H1 (cell line): ENCODE data around the gene ASAP2. TPM values are rescaled to one million over a fixed set of nuclear protein-coding genes. Genes with fewer than 3 reads are reported as not detected.

Experiments used
- CTCF ChIA-PET: fragments of 300-600 bp; sonication (Branson Sonifier 250); formaldehyde crosslinking; loops from one replicate; lab custom pipeline; 2021; ENCODE audit not compliant: partially characterized antibody; lab: Charles Lee
- POLR2A ChIA-PET: fragments of 300-600 bp; sonication (Branson Sonifier 250); formaldehyde crosslinking; loops from one replicate; lab custom pipeline; 2021; ENCODE audit warnings: inconsistent platforms; ENCODE audit not compliant: partially characterized antibody; lab: Charles Lee
- DNase-seq, 2 experiments: peaks; one replicate each; pipeline versions ENCODE4 v3.0.0 to v3.0.0-alpha.2; 2010 to 2022; ENCODE audit warnings: low spot score in 2 of 2, low read depth in 1 of 2, mixed read lengths in 1 of 2
- FAIRE-seq: peaks from 2 replicates; lab custom pipeline; 2011; peaks lifted over from hg19 to GRCh38; lab: Jason Lieb, UNC
- H2AFZ ChIP-seq: 2 replicates; pipeline ENCODE4 v1.8.1; 2012; ENCODE audit warnings: low read length, inconsistent platforms
- H2AK5ac ChIP-seq: 2 replicates; pipeline ENCODE4 v1.6.1; 2013; ENCODE audit warnings: low read depth, low read length
- H2BK120ac ChIP-seq: replicated peaks from 2 replicates; pipeline ENCODE3; 2013; ENCODE audit warnings: low read depth, low read length, inconsistent platforms
- H2BK12ac ChIP-seq: 2 replicates; pipeline ENCODE4 v1.6.1; 2013; ENCODE audit warnings: low read depth, low read length
- H2BK15ac ChIP-seq: 2 replicates; pipeline ENCODE4 v1.6.1; 2013; ENCODE audit warnings: low read length
- H2BK20ac ChIP-seq: 2 replicates; pipeline ENCODE4 v1.6.1; 2013; ENCODE audit warnings: low read length
- H2BK5ac ChIP-seq: 2 replicates; pipeline ENCODE4 v1.6.1; 2013; ENCODE audit warnings: low read depth, low read length
- H3K14ac ChIP-seq: 2 replicates; pipeline ENCODE4 v1.6.1; 2013; ENCODE audit warnings: inconsistent platforms; ENCODE audit not compliant: insufficient read length
- H3K18ac ChIP-seq: 2 replicates; pipeline ENCODE4 v1.6.1; 2013; ENCODE audit warnings: low read length; ENCODE audit errors: extremely low read depth
- H3K23ac ChIP-seq: 2 replicates; pipeline ENCODE4 v1.6.1; 2013; ENCODE audit warnings: inconsistent platforms; ENCODE audit not compliant: insufficient read length
- H3K23me2 ChIP-seq: 2 replicates; pipeline ENCODE4 v1.6.1; 2013; ENCODE audit warnings: low read depth, low read length
- H3K27ac ChIP-seq: 2 replicates; pipeline ENCODE4 v1.6.1; 2011; ENCODE audit warnings: low read depth, low read length, inconsistent platforms
- H3K27me3 ChIP-seq, 4 experiments: replicated peaks in 1 of 4; 1 replicate in 1 of 4; 2 replicates in 3 of 4; pipeline versions ENCODE4 v1.6.1 to v1.8.1; 2011 to 2013; ENCODE audit warnings: low read length in 3 of 4, mild to moderate bottlenecking in 3 of 4, inconsistent platforms in 2 of 4, mixed read lengths in 2 of 4, moderate library complexity in 1 of 4; ENCODE audit not compliant: control insufficient read depth in 3 of 4, insufficient read depth in 3 of 4; ENCODE audit errors: extremely low read depth in 1 of 4
- H3K36me3 ChIP-seq, 4 experiments: 2 replicates each; pipeline versions ENCODE4 v1.6.1 to v1.8.1; 2011 to 2013; ENCODE audit warnings: mild to moderate bottlenecking in 4 of 4, low read length in 3 of 4, moderate library complexity in 2 of 4, control low read depth in 1 of 4, inconsistent platforms in 1 of 4; ENCODE audit not compliant: insufficient read depth in 4 of 4, control insufficient read depth in 2 of 4
- H3K4ac ChIP-seq: replicated peaks from 2 replicates; pipeline ENCODE3; 2013; ENCODE audit warnings: low read length, low read depth, mixed read lengths, inconsistent platforms; ENCODE audit not compliant: insufficient read length
- H3K4me1 ChIP-seq, 4 experiments: replicated peaks in 1 of 4; 1 replicate in 1 of 4; 2 replicates in 3 of 4; pipeline versions ENCODE4 v1.6.1 to v1.8.1; 2011 to 2013; ENCODE audit warnings: low read length in 3 of 4, inconsistent platforms in 2 of 4, mixed read lengths in 1 of 4; ENCODE audit not compliant: insufficient read depth in 4 of 4, control insufficient read depth in 3 of 4
- H3K4me2 ChIP-seq, 2 experiments: 2 replicates each; pipeline versions ENCODE4 v1.6.1 to v1.8.1; 2011 to 2013; ENCODE audit warnings: low read depth in 2 of 2, low read length in 2 of 2, control low read depth in 1 of 2, inconsistent platforms in 1 of 2, mild to moderate bottlenecking in 1 of 2; ENCODE audit not compliant: insufficient read depth in 1 of 2
- H3K4me3 ChIP-seq, 4 experiments: fragments of 200-600, 300-600 bp in 1 of 4; sonication (generic), shearing (Covaris generic), sonication (Bioruptor Twin) in 1 of 4; 2 replicates each; pipeline versions ENCODE4 v1.5.1 to v1.8.1; 2011 to 2016; ENCODE audit warnings: low read length in 4 of 4, low read depth in 3 of 4, control low read depth in 2 of 4, inconsistent platforms in 2 of 4, mild to moderate bottlenecking in 2 of 4, mixed read lengths in 1 of 4, moderate library complexity in 1 of 4; ENCODE audit not compliant: insufficient read depth in 2 of 4; ENCODE audit errors: extremely low read depth in 1 of 4
- H3K56ac ChIP-seq: replicated peaks from 2 replicates; pipeline ENCODE3; 2013; ENCODE audit warnings: low read depth, mild to moderate bottlenecking, mixed read lengths, low read length, inconsistent platforms; ENCODE audit not compliant: insufficient read length
- H3K79me1 ChIP-seq: 2 replicates; pipeline ENCODE4 v1.6.1; 2013; ENCODE audit warnings: low read depth, low read length, control low read depth
- H3K79me2 ChIP-seq, 2 experiments: 2 replicates each; pipeline versions ENCODE4 v1.6.1 to v1.8.1; 2012 to 2013; ENCODE audit warnings: low read length in 2 of 2, mild to moderate bottlenecking in 2 of 2, inconsistent platforms in 1 of 2; ENCODE audit not compliant: insufficient read depth in 2 of 2, control insufficient read depth in 1 of 2
- H3K9ac ChIP-seq, 4 experiments: replicated peaks in 1 of 4; 1 replicate in 1 of 4; 2 replicates in 3 of 4; pipeline versions ENCODE4 v1.6.1 to v1.8.1; 2011 to 2013; ENCODE audit warnings: low read depth in 3 of 4, low read length in 3 of 4, control low read depth in 2 of 4, mild to moderate bottlenecking in 2 of 4, moderate library complexity in 2 of 4, inconsistent platforms in 1 of 4; ENCODE audit errors: extremely low read depth in 1 of 4
- H3K9me3 ChIP-seq, 2 experiments: 2 replicates each; pipeline versions ENCODE4 v1.6.1 to v1.8.1; 2012 to 2013; ENCODE audit warnings: mild to moderate bottlenecking in 2 of 2, moderate library complexity in 2 of 2, control low read depth in 1 of 2, inconsistent platforms in 1 of 2, low read depth in 1 of 2, low read length in 1 of 2, mixed read lengths in 1 of 2; ENCODE audit not compliant: insufficient read depth in 2 of 2
- H4K20me1 ChIP-seq, 2 experiments: replicated peaks in 1 of 2; 2 replicates each; pipeline versions ENCODE3 to v1.8.1; 2011 to 2013; ENCODE audit warnings: inconsistent platforms in 2 of 2, low read length in 2 of 2, mild to moderate bottlenecking in 1 of 2; ENCODE audit not compliant: insufficient read depth in 2 of 2, control insufficient read depth in 1 of 2
- H4K5ac ChIP-seq: 2 replicates; pipeline ENCODE4 v1.6.1; 2013; ENCODE audit warnings: low read length, low read depth, mixed read lengths, inconsistent platforms; ENCODE audit not compliant: insufficient read length
- H4K8ac ChIP-seq: 2 replicates; pipeline ENCODE4 v1.8.0; 2013; ENCODE audit warnings: mild to moderate bottlenecking, moderate library complexity, low read length, inconsistent platforms; ENCODE audit not compliant: insufficient read depth; ENCODE audit errors: extremely low read depth
- H4K91ac ChIP-seq: replicated peaks from 2 replicates; pipeline ENCODE3; 2013; ENCODE audit warnings: low read length, mixed read lengths, inconsistent platforms; ENCODE audit not compliant: insufficient read length
- CBX8 ChIP-seq: fragments of 300-800, 300-1000 bp; sonication (generic); IDR thresholded peaks from 2 replicates; pipeline ENCODE4 v1.7.1; 2016; ENCODE audit warnings: low read depth, low read length, borderline replicate concordance
- CTCF ChIP-seq, 3 experiments: IDR thresholded peaks; 1 replicate in 2 of 3; 2 replicates in 1 of 3; pipeline versions ENCODE4 v1.5.1 to v1.6.1; 2011; ENCODE audit warnings: low read length in 3 of 3, mild to moderate bottlenecking in 3 of 3, inconsistent platforms in 2 of 3, low read depth in 1 of 3, moderate library complexity in 1 of 3; ENCODE audit not compliant: insufficient read depth in 1 of 3; ENCODE audit errors: control extremely low read depth in 1 of 3
- EZH2 ChIP-seq: fragments of 200-600 bp; sonication (generic); IDR thresholded peaks from 2 replicates; pipeline ENCODE4 v1.7.1; 2012; ENCODE audit warnings: low read depth, mild to moderate bottlenecking, moderate library complexity, low read length, inconsistent platforms; ENCODE audit not compliant: severe bottlenecking
- KDM1A ChIP-seq: fragments of 200-600, 300-600 bp; sonication (generic); IDR thresholded peaks from 2 replicates; pipeline ENCODE4 v1.7.1; 2016; ENCODE audit warnings: mild to moderate bottlenecking, low read length, borderline replicate concordance
- KDM4A ChIP-seq: IDR thresholded peaks from one replicate; pipeline ENCODE4 v1.7.1; 2012; ENCODE audit warnings: low read depth, mild to moderate bottlenecking, moderate library complexity, low read length, inconsistent platforms; ENCODE audit not compliant: severe bottlenecking
- KDM5A ChIP-seq: fragments of 200-600 bp; IDR thresholded peaks from 2 replicates; pipeline ENCODE4 v1.7.1; 2012; ENCODE audit warnings: mild to moderate bottlenecking, low read length, inconsistent platforms, mixed read lengths
- NANOG ChIP-seq: IDR thresholded peaks from 2 replicates; pipeline ENCODE4 v1.6.1; 2011; ENCODE audit warnings: low read length, low read depth, mild to moderate bottlenecking, inconsistent platforms; ENCODE audit not compliant: insufficient read depth, poor library complexity, severe bottlenecking
- SIX5 ChIP-seq: IDR thresholded peaks from 2 replicates; pipeline ENCODE4 v1.6.1; 2011; ENCODE audit warnings: mild to moderate bottlenecking, low read depth, low read length
- WGBS, 2 experiments: shearing (Covaris generic) in 1 of 2; methylation state at CpG; one replicate each; pipeline versions ENCODE4 v1.1.6 to v1.1.7; 2013 to 2015; ENCODE audit warnings: low lambda C conversion rate in 2 of 2, mixed read lengths in 2 of 2, inconsistent platforms in 1 of 2, low coverage in 1 of 2, missing lambda C conversion rate in 1 of 2; ENCODE audit not compliant: insufficient replicate concordance in 2 of 2, insufficient coverage in 1 of 2, insufficient read length in 1 of 2; ENCODE audit errors: extremely low coverage in 1 of 2, missing lambda C conversion rate in 1 of 2; 5-methylcytosine and 5-hydroxymethylcytosine counted together
- polyA plus RNA-seq, 7 experiments: library from polyadenylated mRNA; depleted of rRNA in 3 of 7; stranded (reverse) in 5 of 7; unstranded in 2 of 7; fragments of >200 nt in 5 of 7; fragments of 200-250 nt in 2 of 7; gene quantifications; 1 replicate in 5 of 7; 2 replicates in 1 of 7; 4 replicates in 1 of 7; pipeline versions ENCODE4 v1.2.1 to v1.2.3, GENCODE V29; 2011 to 2013; ENCODE audit warnings: missing spikeins in 2 of 7, mixed read lengths in 2 of 7
- total RNA-seq: library from RNA; stranded (reverse); fragmentation: NEBNext Ultra II Directional; extraction: Animal tissue kit (Norgen Biotek cat#: 25700); gene quantifications from 2 replicates; pipeline ENCODE4 v1.2.1, GENCODE V29; 2021
- TF ChIP-seq, protein P1 (sequence below): IDR thresholded peaks from 2 replicates; pipeline ENCODE4 v1.6.1; 2012; ENCODE audit warnings: inconsistent platforms

The ASAP2 gene
- total and polyA plus RNA-seq, 2 of the 8 experiments (the other 6 are each of a cell fraction or from before 2014, with no cell fraction given) = 10.2 to 18.7 TPM

DNA sequence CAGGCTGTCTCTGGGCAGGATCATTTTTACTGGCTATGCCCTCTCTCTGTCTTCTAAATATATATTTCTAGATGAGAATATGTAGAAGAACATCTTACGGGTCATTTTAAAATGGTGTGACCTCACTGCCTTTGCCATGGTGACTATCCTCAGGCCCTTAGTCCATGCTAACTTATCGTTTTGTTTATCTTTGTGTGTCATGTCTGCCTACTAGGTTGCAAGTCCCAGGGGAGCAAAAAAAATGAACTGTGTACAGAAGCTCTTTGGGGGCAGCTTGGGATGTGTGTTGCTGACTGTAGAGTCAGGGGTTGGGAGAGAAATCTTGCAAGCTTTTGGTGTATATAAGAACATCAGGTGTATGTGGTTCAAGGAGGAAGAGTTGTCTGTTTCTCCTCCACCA is 227.9 kb downstream of the ASAP2 start:
- Histone ChIP-seq H3K23ac (no peak overlapping the region), H3K4me2 (no peak overlapping the region), H3K14ac (no peak overlapping the region), H4K91ac (no peak overlapping the region), H3K9ac (no peak overlapping the region), H2BK12ac (no peak overlapping the region), H3K56ac (no peak overlapping the region), H4K8ac (no peak overlapping the region), H3K27ac (no peak overlapping the region), H2BK5ac (no peak overlapping the region), H3K23me2 (no peaks in the 10 kb centered on the region), H3K79me2 (no peaks in the 10 kb centered on the region), H3K4me3 (no peak overlapping the region), H3K36me3 (peaks cover 14 to 80% (median 59%) of the 10 kb centered on the region in 4 experiments), H2AFZ (no peak overlapping the region), H3K27me3 (no peaks in the 10 kb centered on the region), H2BK15ac (no peak overlapping the region), H4K5ac (no peak overlapping the region), H3K79me1 (no peaks in the 10 kb centered on the region), H2AK5ac (no peak overlapping the region), H4K20me1 (no peaks in the 10 kb centered on the region), H2BK120ac (no peak overlapping the region), H3K18ac (no peak overlapping the region), H3K4ac (no peak overlapping the region), H3K9me3 (no peaks in the 10 kb centered on the region), H2BK20ac (no peak overlapping the region), H3K4me1 (no peaks in the 10 kb centered on the region)
- DNase-seq (no peak), FAIRE-seq (no peak)
- POLR2A ChIA-PET = no interaction called here
- CTCF ChIA-PET = interaction anchor here (0.8 to 1.2 kb wide), 3 partner anchors 28 to 45 kb away, joined by 3 read pairs; no protein-coding TSS in a partner anchor
- 90% methylated on average over 2 of the region's 2 CpGs; no CpG with 5 or more reads in 1 of the 2 experiments for WGBS, 2 experiments
- TF ChIP-seq, protein P1, sequence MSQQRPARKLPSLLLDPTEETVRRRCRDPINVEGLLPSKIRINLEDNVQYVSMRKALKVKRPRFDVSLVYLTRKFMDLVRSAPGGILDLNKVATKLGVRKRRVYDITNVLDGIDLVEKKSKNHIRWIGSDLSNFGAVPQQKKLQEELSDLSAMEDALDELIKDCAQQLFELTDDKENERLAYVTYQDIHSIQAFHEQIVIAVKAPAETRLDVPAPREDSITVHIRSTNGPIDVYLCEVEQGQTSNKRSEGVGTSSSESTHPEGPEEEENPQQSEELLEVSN = no peak
- TF ChIP-seq KDM4A = no peak
- no peak for TF ChIP-seq KDM5A
- TF ChIP-seq CBX8 = no peak
- no peak for TF ChIP-seq CTCF (IDR thresholded peaks at IDR 0.05; ENCODE audit: control extremely low read depth in 1 of 3, insufficient read depth in 1 of 3, low read depth in 1 of 3, low read length in 3 of 3)
- TF ChIP-seq NANOG = no peak
- TF ChIP-seq SIX5 = no peak
- TF ChIP-seq EZH2 = no peak
- TF ChIP-seq KDM1A = no peak
